Glutamatergic neuron (in vitro differentiated cells): ENCODE data around the gene PSMD5. TPM values are rescaled to one million over a fixed set of nuclear protein-coding genes. Genes with fewer than 3 reads are reported as not detected.
A peak's percentile ranks its signal among the peaks of the same experiment; 100 is the strongest.

ENCODE experiments used
- DNase-seq: peaks from one replicate; pipeline ENCODE4 v3.0.0; 2022
- H3K27ac Mint-ChIP-seq: one replicate; pipeline ENCODE4 v1.8.0; 2020; ENCODE audit warnings: mild to moderate bottlenecking, mixed read lengths, inconsistent platforms; ENCODE audit not compliant: unreplicated experiment
- H3K27me3 Mint-ChIP-seq: one replicate; pipeline ENCODE4 v1.8.0; 2020; ENCODE audit warnings: mild to moderate bottlenecking, moderate library complexity, mixed read lengths, inconsistent platforms; ENCODE audit not compliant: unreplicated experiment
- H3K36me3 Mint-ChIP-seq: one replicate; pipeline ENCODE4 v1.8.0; 2020; ENCODE audit warnings: mild to moderate bottlenecking, mixed read lengths, inconsistent platforms; ENCODE audit not compliant: unreplicated experiment
- H3K4me1 Mint-ChIP-seq: one replicate; pipeline ENCODE4 v1.8.0; 2020; ENCODE audit warnings: mild to moderate bottlenecking, low read depth, mixed read lengths, inconsistent platforms; ENCODE audit not compliant: unreplicated experiment
- H3K4me3 Mint-ChIP-seq: one replicate; pipeline ENCODE4 v1.8.0; 2020; ENCODE audit warnings: mild to moderate bottlenecking, mixed read lengths, inconsistent platforms; ENCODE audit not compliant: unreplicated experiment
- H3K9me3 Mint-ChIP-seq: one replicate; pipeline ENCODE4 v1.8.0; 2020; ENCODE audit warnings: mild to moderate bottlenecking, moderate library complexity, mixed read lengths, inconsistent platforms; ENCODE audit not compliant: unreplicated experiment
- CTCF ChIP-seq: fragments of 200-600 bp; sonication (generic); IDR thresholded peaks from one replicate; pipeline ENCODE4 v1.5.0; 2021; ENCODE audit not compliant: partially characterized antibody, unreplicated experiment
- total RNA-seq: library from RNA; stranded (reverse); fragmentation: NEBNext Ultra II Directional; extraction: Animal tissue kit (Norgen Biotek cat#: 25700); gene quantifications from one replicate; pipeline ENCODE4 v1.2.1, GENCODE V29; 2021; ENCODE audit not compliant: unreplicated experiment

The PSMD5 gene
- total RNA-seq, 1 donor from 2014 or later, result 48.5 TPM

- peaks cover 10% of the 10 kb centered on the region for H3K9me3 Mint-ChIP-seq
- H3K4me3 Mint-ChIP-seq, result peak overlapping the region; percentile 4
- no peaks in the 10 kb centered on the region for H3K36me3 Mint-ChIP-seq
- DNase-seq, result no peak
- no peak for TF ChIP-seq CTCF
- H3K27ac Mint-ChIP-seq, result no peak overlapping the region
- peaks cover 11% of the 10 kb centered on the region for H3K4me1 Mint-ChIP-seq
- H3K27me3 Mint-ChIP-seq, result peaks cover 8% of the 10 kb centered on the region
Measured at GRCh38 chr9:120875195-120875565, 32.5 kb upstream of the PSMD5 start.

GRCh38 chr9:120874226-120875194 is 31.8 kb upstream of the PSMD5 start:
- Mint-ChIP-seq H3K4me3 (no peak overlapping the region), H3K9me3 (peaks cover 10% of the 10 kb centered on the region), H3K27me3 (peaks cover 8% of the 10 kb centered on the region), H3K27ac (no peak overlapping the region), H3K36me3 (no peaks in the 10 kb centered on the region), H3K4me1 (peaks cover 11% of the 10 kb centered on the region)
- no peak for DNase-seq
- TF ChIP-seq CTCF, result no peak

GRCh38 chr9:120873512-120873911 is 30.8 kb upstream of the PSMD5 start:
- Mint-ChIP-seq H3K9me3 (peaks cover 9% of the 10 kb centered on the region), H3K27ac (peak overlapping the region; percentile 18), H3K4me1 (peaks cover 8% of the 10 kb centered on the region), H3K4me3 (no peak overlapping the region), H3K27me3 (peaks cover 6% of the 10 kb centered on the region), H3K36me3 (no peaks in the 10 kb centered on the region)
- no peak for TF ChIP-seq CTCF
- no peak for DNase-seq

GRCh38 chr9:120872791-120873502 is 30.2 kb upstream of the PSMD5 start:
- TF ChIP-seq CTCF, result no peak
- H3K9me3 Mint-ChIP-seq, result peaks cover 9% of the 10 kb centered on the region
- H3K4me1 Mint-ChIP-seq, result peaks cover 5% of the 10 kb centered on the region
- no peak overlapping the region for H3K27ac Mint-ChIP-seq
- H3K4me3 Mint-ChIP-seq, result no peak overlapping the region
- DNase-seq, result no peak
- peaks cover 6% of the 10 kb centered on the region for H3K27me3 Mint-ChIP-seq
- H3K36me3 Mint-ChIP-seq, result no peaks in the 10 kb centered on the region
